NCI-H1417 (cell line): ENCODE measurements around the gene PSTPIP1.

Source experiments
- DNase-seq, 3 experiments: peaks; one replicate each; lab custom pipeline; 2025; lab: John Stamatoyannopoulos, UW

The PSTPIP1 gene

GRCh38 chr15:76998663-76999285, 3.8 kb downstream of the PSTPIP1 start:
- peak in 1 of 3 experiments; percentile 19 for DNase-seq

- DNase-seq: no peak
Measured at GRCh38 chr15:76999996-77000395, 5.1 kb downstream of the PSTPIP1 start.

- DNase-seq: peak in 2 of 3 experiments; percentile 60 to 85
Measured at GRCh38 chr15:77001351-77001750, 6.4 kb downstream of the PSTPIP1 start.

- DNase-seq: no peak
Measured at GRCh38 chr15:77001966-77002365, 7.0 kb downstream of the PSTPIP1 start.

GRCh38 chr15:77002436-77002835, 7.5 kb downstream of the PSTPIP1 start:
- DNase-seq: no peak

- no peak for DNase-seq
Measured at GRCh38 chr15:77002954-77003912, 8.3 kb downstream of the PSTPIP1 start.

GRCh38 chr15:77004189-77004588, 9.3 kb downstream of the PSTPIP1 start:
- DNase-seq: no peak

- DNase-seq: no peak
Measured at GRCh38 chr15:77009176-77009575, 14.2 kb downstream of the PSTPIP1 start.

- DNase-seq: no peak
Measured at GRCh38 chr15:77009646-77010311, 14.9 kb downstream of the PSTPIP1 start.

- peak in 2 of 3 experiments; percentile 15 to 54 for DNase-seq
Measured at GRCh38 chr15:77010312-77010686, 15.4 kb downstream of the PSTPIP1 start.

GRCh38 chr15:77010857-77011256, 15.9 kb downstream of the PSTPIP1 start:
- no peak for DNase-seq

- DNase-seq: no peak
Measured at GRCh38 chr15:77012117-77012712, 17.3 kb downstream of the PSTPIP1 start.

- DNase-seq: no peak
Measured at GRCh38 chr15:77012868-77013267, 17.9 kb downstream of the PSTPIP1 start.

- DNase-seq: no peak
Measured at GRCh38 chr15:77013776-77014131, 18.8 kb downstream of the PSTPIP1 start.

- DNase-seq: no peak
Measured at GRCh38 chr15:77014132-77015081, 19.5 kb downstream of the PSTPIP1 start.

GRCh38 chr15:77015646-77016320, 20.9 kb downstream of the PSTPIP1 start:
- no peak for DNase-seq

GRCh38 chr15:77016321-77016695, 21.4 kb downstream of the PSTPIP1 start:
- no peak for DNase-seq

GRCh38 chr15:77017091-77017660, 22.2 kb downstream of the PSTPIP1 start:
- no peak for DNase-seq

GRCh38 chr15:77017761-77018720, 23.1 kb downstream of the PSTPIP1 start:
- no peak for DNase-seq
